CD4-positive, alpha-beta T cell treated with Interleukin-4 for 1 hour (primary cell): ENCODE data around the gene AOPEP.

Experiments
- DNase-seq, 2 donors: peaks; one replicate each; pipeline ENCODE4 v3.0.0-alpha.2; 2020 to 2022

AOPEP gene

GRCh38 chr9:94851892-94852291 lies 125.4 kb downstream of the AOPEP start:
- DNase-seq, result no peak

- no peak for DNase-seq
Measured at GRCh38 chr9:94852373-94852772, 125.9 kb downstream of the AOPEP start.

- no peak for DNase-seq
Measured at GRCh38 chr9:94853887-94854286, 127.4 kb downstream of the AOPEP start.

GRCh38 chr9:94855903-94856302 lies 129.4 kb downstream of the AOPEP start:
- DNase-seq, result no peak

- no peak for DNase-seq
Measured at GRCh38 chr9:94857791-94858190, 131.3 kb downstream of the AOPEP start.

GRCh38 chr9:94859226-94859625 lies 132.7 kb downstream of the AOPEP start:
- no peak for DNase-seq

GRCh38 chr9:94859891-94860290 lies 133.4 kb downstream of the AOPEP start:
- DNase-seq, result no peak

- peak; percentile 77 to 85 for DNase-seq
Measured at GRCh38 chr9:94860678-94861588, 134.4 kb downstream of the AOPEP start.

- no peak for DNase-seq
Measured at GRCh38 chr9:94861589-94862272, 135.2 kb downstream of the AOPEP start.

GRCh38 chr9:94864196-94864595 lies 137.7 kb downstream of the AOPEP start:
- DNase-seq, result no peak

- DNase-seq, result no peak
Measured at GRCh38 chr9:94864862-94865509, 138.5 kb downstream of the AOPEP start.

- DNase-seq, result no peak
Measured at GRCh38 chr9:94865582-94866452, 139.3 kb downstream of the AOPEP start.

GRCh38 chr9:94866770-94867169 lies 140.3 kb downstream of the AOPEP start:
- no peak for DNase-seq

GRCh38 chr9:94867281-94867841 lies 140.9 kb downstream of the AOPEP start:
- no peak for DNase-seq

GRCh38 chr9:94867842-94868312 lies 141.4 kb downstream of the AOPEP start:
- DNase-seq, result no peak

- no peak for DNase-seq
Measured at GRCh38 chr9:94868464-94868863, 142.0 kb downstream of the AOPEP start.

- DNase-seq, result no peak
Measured at GRCh38 chr9:94869415-94869843, 142.9 kb downstream of the AOPEP start.

- DNase-seq, result no peak
Measured at GRCh38 chr9:94870465-94870792, 143.9 kb downstream of the AOPEP start.

GRCh38 chr9:94870793-94871558 lies 144.5 kb downstream of the AOPEP start:
- DNase-seq, result peak; percentile 51 to 79

- DNase-seq, result no peak
Measured at GRCh38 chr9:94872083-94872833, 145.8 kb downstream of the AOPEP start.
